Neural cell (in vitro differentiated cells): ENCODE measurements around the gene C1orf21. TPM values are rescaled to one million over a fixed set of nuclear protein-coding genes. Genes with fewer than 3 reads are reported as not detected.

Source experiments
- H2AFZ ChIP-seq: fragments of 200-600, 300-800 bp; sonication (generic), shearing (Covaris generic); 2 replicates; pipeline ENCODE4 v1.6.0; 2014; ENCODE audit warnings: low read depth, mild to moderate bottlenecking, antibody characterized with exemption, low read length, moderate library complexity
- H3F3A ChIP-seq: fragments of 200-600 bp; shearing (Covaris generic); 2 replicates; pipeline ENCODE4 v1.6.1; 2016; ENCODE audit warnings: mild to moderate bottlenecking, moderate library complexity, mixed read lengths, antibody characterized with exemption, low read length; ENCODE audit not compliant: insufficient read depth, poor library complexity, severe bottlenecking
- H3K27ac ChIP-seq: fragments of 200-600, 300-800 bp; sonication (generic), shearing (Covaris generic); 2 replicates; pipeline ENCODE4 v1.5.1; 2014; ENCODE audit warnings: mild to moderate bottlenecking, low read length, moderate library complexity
- H3K27me3 ChIP-seq: fragments of 300-800, 200-600 bp; sonication (generic), shearing (Covaris generic); 2 replicates; pipeline ENCODE4 v1.6.0; 2014; ENCODE audit warnings: mild to moderate bottlenecking, low read depth, low read length, moderate library complexity; ENCODE audit not compliant: insufficient read depth
- H3K36me3 ChIP-seq: fragments of 300-800, 200-600 bp; sonication (generic), shearing (Covaris generic); 2 replicates; pipeline ENCODE4 v1.5.1; 2014; ENCODE audit warnings: mild to moderate bottlenecking, antibody characterized with exemption, low read length, moderate library complexity; ENCODE audit not compliant: insufficient read depth
- H3K4me2 ChIP-seq: fragments of 300-800, 200-600 bp; sonication (generic), shearing (Covaris generic); 2 replicates; pipeline ENCODE4 v1.6.0; 2014; ENCODE audit warnings: mild to moderate bottlenecking, low read length
- H3K4me3 ChIP-seq: fragments of 300-800, 200-600 bp; sonication (generic), shearing (Covaris generic); 2 replicates; pipeline ENCODE4 v1.5.1; 2014; ENCODE audit warnings: mild to moderate bottlenecking, low read length, moderate library complexity
- H3K79me2 ChIP-seq: fragments of 200-600 bp; shearing (Covaris generic); replicated peaks from 2 replicates; pipeline ENCODE4 v1.6.0; 2014; ENCODE audit warnings: mild to moderate bottlenecking, low read length, moderate library complexity; ENCODE audit not compliant: insufficient read depth
- H3K9ac ChIP-seq: fragments of 300-800, 200-600 bp; sonication (generic), shearing (Covaris generic); 2 replicates; pipeline ENCODE4 v1.6.1; 2016; ENCODE audit warnings: mild to moderate bottlenecking, low read length, mixed read lengths
- H3K9me2 ChIP-seq: fragments of 200-600 bp; shearing (Covaris generic); 2 replicates; pipeline ENCODE4 v1.6.1; 2016; ENCODE audit warnings: mild to moderate bottlenecking, low read length, mixed read lengths; ENCODE audit not compliant: insufficient read depth
- H3K9me3 ChIP-seq: fragments of 200-600, 300-800 bp; sonication (generic), shearing (Covaris generic); 2 replicates; pipeline ENCODE4 v1.6.1; 2016; ENCODE audit warnings: mild to moderate bottlenecking, mixed run types, low read length, moderate library complexity, mixed read lengths
- H4K20me1 ChIP-seq: fragments of 200-600 bp; shearing (Covaris generic); 2 replicates; pipeline ENCODE4 v1.6.1; 2016; ENCODE audit warnings: mild to moderate bottlenecking, mixed run types; ENCODE audit not compliant: insufficient read depth
- EP300 ChIP-seq: fragments of 450-650 bp; conservative IDR thresholded peaks from 2 replicates; pipeline ENCODE4 v1.6.1; 2014; ENCODE audit warnings: antibody characterized with exemption, mild to moderate bottlenecking, moderate library complexity; ENCODE audit not compliant: poor library complexity, severe bottlenecking
- EZH2 ChIP-seq: fragments of 200-600, 300-800 bp; shearing (Covaris generic), sonication (generic); IDR thresholded peaks from 2 replicates; pipeline ENCODE4 v1.6.1; 2014; ENCODE audit warnings: antibody characterized with exemption, low read length, borderline replicate concordance, mild to moderate bottlenecking; ENCODE audit not compliant: insufficient read depth, poor library complexity, severe bottlenecking
- MXI1 ChIP-seq: fragments of 450-650 bp; conservative IDR thresholded peaks from 2 replicates; pipeline ENCODE4 v1.6.1; 2014; ENCODE audit warnings: antibody characterized with exemption, mild to moderate bottlenecking; ENCODE audit not compliant: poor library complexity, severe bottlenecking
- POLR2AphosphoS5 ChIP-seq: IDR thresholded peaks from 2 replicates; pipeline ENCODE4 v1.6.1; 2012
- RAD21 ChIP-seq: fragments of 450-650 bp; conservative IDR thresholded peaks from 2 replicates; pipeline ENCODE4 v1.6.1; 2014; ENCODE audit warnings: antibody characterized with exemption, mild to moderate bottlenecking, moderate library complexity
- SMC3 ChIP-seq: fragments of 450-650 bp; conservative IDR thresholded peaks from 2 replicates; pipeline ENCODE4 v1.6.1; 2014; ENCODE audit warnings: antibody characterized with exemption, mild to moderate bottlenecking, moderate library complexity; ENCODE audit not compliant: poor library complexity
- TAF1 ChIP-seq: IDR thresholded peaks from 2 replicates; pipeline ENCODE4 v1.6.1; 2012; ENCODE audit warnings: low read depth
- polyA plus RNA-seq: library from polyadenylated mRNA; depleted of rRNA; stranded (reverse); fragments of >200 nt; gene quantifications from 2 replicates; pipeline ENCODE4 v1.2.3, GENCODE V29; 2014
- TF ChIP-seq, protein P1 (sequence below): fragments of 450-650 bp; IDR thresholded peaks from 2 replicates; pipeline ENCODE4 v1.5.1; 2014; ENCODE audit warnings: antibody characterized with exemption, mild to moderate bottlenecking, moderate library complexity; ENCODE audit not compliant: poor library complexity, severe bottlenecking
- TF ChIP-seq, protein P2 (sequence below): IDR thresholded peaks from 2 replicates; pipeline ENCODE4 v1.6.1; 2012; ENCODE audit warnings: borderline replicate concordance

Gene C1orf21
- polyA plus RNA-seq, 1 donor from 2014 or later: 21.1 TPM

- H2AFZ ChIP-seq: no peak overlapping the region
- TF ChIP-seq MXI1 (no peak), EP300 (no peak)
- H3K27me3 ChIP-seq: no peaks in the 10 kb centered on the region
- no peak overlapping the region for H3K9ac ChIP-seq
- no peak overlapping the region for H3K4me2 ChIP-seq
- H3K9me2 ChIP-seq: no peaks in the 10 kb centered on the region
- no peak overlapping the region for H3K27ac ChIP-seq
- no peak overlapping the region for H3K4me3 ChIP-seq
- no peaks in the 10 kb centered on the region for H3K9me3 ChIP-seq
- H4K20me1 ChIP-seq: peaks cover 2% of the 10 kb centered on the region
- no peaks in the 10 kb centered on the region for H3F3A ChIP-seq
- no peaks in the 10 kb centered on the region for H3K79me2 ChIP-seq
- no peaks in the 10 kb centered on the region for H3K36me3 ChIP-seq
Measured at GRCh38 chr1:184531296-184531695, 144.5 kb downstream of the C1orf21 start.

DNA sequence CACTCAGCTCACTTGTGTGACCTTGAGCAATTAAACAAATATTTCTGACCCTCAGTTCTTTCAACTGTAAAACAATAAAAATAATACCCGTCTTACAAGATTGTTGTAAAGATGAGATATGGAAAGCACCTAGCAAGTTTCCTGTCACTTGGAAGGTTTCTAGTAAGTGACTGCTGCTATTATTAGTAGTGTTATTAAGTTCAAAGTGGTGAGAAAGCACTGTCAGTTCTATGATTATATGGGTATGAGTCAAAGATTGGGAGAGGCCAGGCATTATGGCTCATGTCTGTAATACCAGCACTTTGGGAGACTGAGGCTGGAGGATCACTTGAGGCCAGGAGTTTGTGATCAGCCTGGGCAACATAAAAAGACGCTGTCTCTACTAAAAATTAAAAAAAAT lies 145.4 kb downstream of the C1orf21 start:
- Histone ChIP-seq H3K9ac (no peak overlapping the region), H3K79me2 (no peaks in the 10 kb centered on the region), H3K9me2 (no peaks in the 10 kb centered on the region), H3K27ac (no peak overlapping the region), H4K20me1 (peaks cover 2% of the 10 kb centered on the region), H3F3A (no peaks in the 10 kb centered on the region), H2AFZ (no peak overlapping the region), H3K4me2 (no peak overlapping the region), H3K36me3 (no peaks in the 10 kb centered on the region), H3K27me3 (no peaks in the 10 kb centered on the region), H3K4me3 (no peak overlapping the region), H3K9me3 (no peaks in the 10 kb centered on the region)
- TF ChIP-seq POLR2AphosphoS5: no peak
- no peak for TF ChIP-seq SMC3
- TF ChIP-seq EP300: no peak

DNA sequence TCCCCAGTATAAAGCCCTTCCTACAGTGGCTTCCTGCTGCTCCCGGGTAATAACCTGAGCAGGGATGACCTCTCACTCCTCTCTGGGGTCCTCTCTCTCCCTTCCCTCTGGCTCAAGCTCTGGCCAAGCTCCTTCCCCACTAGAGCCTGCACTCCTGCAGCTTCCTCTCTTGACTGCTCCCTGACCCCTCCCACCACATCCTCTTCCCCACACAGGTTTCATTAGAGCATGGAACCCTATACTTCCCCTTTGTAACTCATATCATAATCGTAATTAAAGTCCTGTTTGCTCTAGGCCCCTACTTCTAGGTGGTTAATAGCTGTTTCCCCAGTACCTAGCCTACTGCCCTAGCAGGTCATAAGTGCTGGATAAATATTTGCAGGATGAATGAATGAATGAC lies 146.2 kb downstream of the C1orf21 start:
- Histone ChIP-seq H3K4me2 (no peak overlapping the region), H3K79me2 (no peaks in the 10 kb centered on the region), H3K9ac (no peak overlapping the region), H3K27ac (no peak overlapping the region), H3K36me3 (no peaks in the 10 kb centered on the region), H3K27me3 (no peaks in the 10 kb centered on the region), H3F3A (no peaks in the 10 kb centered on the region), H4K20me1 (peaks cover 2% of the 10 kb centered on the region), H2AFZ (no peak overlapping the region), H3K9me3 (no peaks in the 10 kb centered on the region), H3K9me2 (no peaks in the 10 kb centered on the region), H3K4me3 (no peak overlapping the region)
- TF ChIP-seq, protein P1, sequence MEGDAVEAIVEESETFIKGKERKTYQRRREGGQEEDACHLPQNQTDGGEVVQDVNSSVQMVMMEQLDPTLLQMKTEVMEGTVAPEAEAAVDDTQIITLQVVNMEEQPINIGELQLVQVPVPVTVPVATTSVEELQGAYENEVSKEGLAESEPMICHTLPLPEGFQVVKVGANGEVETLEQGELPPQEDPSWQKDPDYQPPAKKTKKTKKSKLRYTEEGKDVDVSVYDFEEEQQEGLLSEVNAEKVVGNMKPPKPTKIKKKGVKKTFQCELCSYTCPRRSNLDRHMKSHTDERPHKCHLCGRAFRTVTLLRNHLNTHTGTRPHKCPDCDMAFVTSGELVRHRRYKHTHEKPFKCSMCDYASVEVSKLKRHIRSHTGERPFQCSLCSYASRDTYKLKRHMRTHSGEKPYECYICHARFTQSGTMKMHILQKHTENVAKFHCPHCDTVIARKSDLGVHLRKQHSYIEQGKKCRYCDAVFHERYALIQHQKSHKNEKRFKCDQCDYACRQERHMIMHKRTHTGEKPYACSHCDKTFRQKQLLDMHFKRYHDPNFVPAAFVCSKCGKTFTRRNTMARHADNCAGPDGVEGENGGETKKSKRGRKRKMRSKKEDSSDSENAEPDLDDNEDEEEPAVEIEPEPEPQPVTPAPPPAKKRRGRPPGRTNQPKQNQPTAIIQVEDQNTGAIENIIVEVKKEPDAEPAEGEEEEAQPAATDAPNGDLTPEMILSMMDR: no peak

- H3K27me3 ChIP-seq: no peaks in the 10 kb centered on the region
- peaks cover 2% of the 10 kb centered on the region for H4K20me1 ChIP-seq
- H2AFZ ChIP-seq: no peak overlapping the region
- no peaks in the 10 kb centered on the region for H3F3A ChIP-seq
- no peaks in the 10 kb centered on the region for H3K79me2 ChIP-seq
- no peak overlapping the region for H3K4me3 ChIP-seq
- no peak overlapping the region for H3K27ac ChIP-seq
- no peaks in the 10 kb centered on the region for H3K9me2 ChIP-seq
- no peaks in the 10 kb centered on the region for H3K9me3 ChIP-seq
- no peak overlapping the region for H3K4me2 ChIP-seq
- TF ChIP-seq RAD21 (no peak), MXI1 (no peak), POLR2AphosphoS5 (no peak), EZH2 (no peak), TAF1 (no peak), SMC3 (no peak), EP300 (no peak)
- TF ChIP-seq, protein P2, sequence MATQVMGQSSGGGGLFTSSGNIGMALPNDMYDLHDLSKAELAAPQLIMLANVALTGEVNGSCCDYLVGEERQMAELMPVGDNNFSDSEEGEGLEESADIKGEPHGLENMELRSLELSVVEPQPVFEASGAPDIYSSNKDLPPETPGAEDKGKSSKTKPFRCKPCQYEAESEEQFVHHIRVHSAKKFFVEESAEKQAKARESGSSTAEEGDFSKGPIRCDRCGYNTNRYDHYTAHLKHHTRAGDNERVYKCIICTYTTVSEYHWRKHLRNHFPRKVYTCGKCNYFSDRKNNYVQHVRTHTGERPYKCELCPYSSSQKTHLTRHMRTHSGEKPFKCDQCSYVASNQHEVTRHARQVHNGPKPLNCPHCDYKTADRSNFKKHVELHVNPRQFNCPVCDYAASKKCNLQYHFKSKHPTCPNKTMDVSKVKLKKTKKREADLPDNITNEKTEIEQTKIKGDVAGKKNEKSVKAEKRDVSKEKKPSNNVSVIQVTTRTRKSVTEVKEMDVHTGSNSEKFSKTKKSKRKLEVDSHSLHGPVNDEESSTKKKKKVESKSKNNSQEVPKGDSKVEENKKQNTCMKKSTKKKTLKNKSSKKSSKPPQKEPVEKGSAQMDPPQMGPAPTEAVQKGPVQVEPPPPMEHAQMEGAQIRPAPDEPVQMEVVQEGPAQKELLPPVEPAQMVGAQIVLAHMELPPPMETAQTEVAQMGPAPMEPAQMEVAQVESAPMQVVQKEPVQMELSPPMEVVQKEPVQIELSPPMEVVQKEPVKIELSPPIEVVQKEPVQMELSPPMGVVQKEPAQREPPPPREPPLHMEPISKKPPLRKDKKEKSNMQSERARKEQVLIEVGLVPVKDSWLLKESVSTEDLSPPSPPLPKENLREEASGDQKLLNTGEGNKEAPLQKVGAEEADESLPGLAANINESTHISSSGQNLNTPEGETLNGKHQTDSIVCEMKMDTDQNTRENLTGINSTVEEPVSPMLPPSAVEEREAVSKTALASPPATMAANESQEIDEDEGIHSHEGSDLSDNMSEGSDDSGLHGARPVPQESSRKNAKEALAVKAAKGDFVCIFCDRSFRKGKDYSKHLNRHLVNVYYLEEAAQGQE: no peak
- TF ChIP-seq, protein P1: no peak
- H3K36me3 ChIP-seq: no peaks in the 10 kb centered on the region
- no peak overlapping the region for H3K9ac ChIP-seq
Measured at GRCh38 chr1:184533915-184534314, 147.1 kb downstream of the C1orf21 start.
